HG03025 (cell line): Measurements from ENCODE around the gene MARVELD3.
"Not testable (repeated sequence)": the region's sequence is repeated elsewhere in the genome, so short reads cannot be mapped to it uniquely, and the experiment has no call there.

Experiments used
- ATAC-seq: cut with Tn5 transposase; IDR thresholded peaks from one replicate; pipeline ENCODE4 v1.9.1; 2021; ENCODE audit warnings: mild to moderate bottlenecking, moderate library complexity; ENCODE audit not compliant: unreplicated experiment, low FRiP score

The MARVELD3 gene, protein sequence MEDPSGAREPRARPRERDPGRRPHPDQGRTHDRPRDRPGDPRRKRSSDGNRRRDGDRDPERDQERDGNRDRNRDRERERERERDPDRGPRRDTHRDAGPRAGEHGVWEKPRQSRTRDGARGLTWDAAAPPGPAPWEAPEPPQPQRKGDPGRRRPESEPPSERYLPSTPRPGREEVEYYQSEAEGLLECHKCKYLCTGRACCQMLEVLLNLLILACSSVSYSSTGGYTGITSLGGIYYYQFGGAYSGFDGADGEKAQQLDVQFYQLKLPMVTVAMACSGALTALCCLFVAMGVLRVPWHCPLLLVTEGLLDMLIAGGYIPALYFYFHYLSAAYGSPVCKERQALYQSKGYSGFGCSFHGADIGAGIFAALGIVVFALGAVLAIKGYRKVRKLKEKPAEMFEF

DNA sequence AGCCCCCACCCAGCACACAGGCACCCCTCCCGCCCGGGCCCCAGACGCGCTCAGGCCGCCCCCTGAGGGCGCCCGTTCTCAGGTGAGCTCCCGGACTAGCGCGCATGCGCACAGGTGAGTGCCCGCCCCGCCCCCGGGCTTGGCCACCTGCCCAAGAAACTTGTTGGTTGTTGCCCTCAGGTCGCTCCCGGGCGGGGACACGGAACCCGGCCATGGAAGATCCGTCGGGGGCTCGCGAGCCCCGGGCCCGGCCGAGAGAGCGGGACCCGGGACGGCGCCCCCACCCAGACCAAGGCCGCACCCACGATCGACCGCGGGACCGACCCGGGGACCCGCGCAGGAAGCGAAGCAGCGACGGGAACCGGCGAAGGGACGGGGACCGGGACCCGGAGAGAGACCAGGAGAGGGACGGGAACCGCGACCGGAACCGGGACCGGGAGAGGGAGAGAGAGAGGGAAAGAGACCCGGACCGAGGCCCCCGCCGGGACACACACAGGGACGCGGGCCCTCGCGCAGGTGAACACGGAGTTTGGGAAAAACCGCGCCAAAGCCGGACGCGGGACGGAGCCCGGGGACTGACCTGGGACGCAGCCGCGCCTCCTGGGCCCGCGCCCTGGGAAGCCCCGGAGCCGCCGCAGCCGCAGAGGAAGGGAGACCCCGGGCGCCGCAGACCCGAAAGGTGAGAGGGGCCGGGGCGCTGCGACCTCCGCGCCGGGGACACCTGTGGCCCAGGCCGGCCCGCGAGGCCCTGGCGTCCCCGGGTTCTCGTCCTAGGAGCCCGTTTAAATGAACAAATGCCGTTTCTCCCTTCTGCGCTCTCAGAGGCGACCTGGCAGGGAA lies at the start of gene MARVELD3:
Gene MARVELD3, plus strand, starts transcription at position 167 of the 840 bp plus-strand sequence. Its CDS starts 46 bp downstream, at position 213.
- no peak for ATAC-seq

DNA sequence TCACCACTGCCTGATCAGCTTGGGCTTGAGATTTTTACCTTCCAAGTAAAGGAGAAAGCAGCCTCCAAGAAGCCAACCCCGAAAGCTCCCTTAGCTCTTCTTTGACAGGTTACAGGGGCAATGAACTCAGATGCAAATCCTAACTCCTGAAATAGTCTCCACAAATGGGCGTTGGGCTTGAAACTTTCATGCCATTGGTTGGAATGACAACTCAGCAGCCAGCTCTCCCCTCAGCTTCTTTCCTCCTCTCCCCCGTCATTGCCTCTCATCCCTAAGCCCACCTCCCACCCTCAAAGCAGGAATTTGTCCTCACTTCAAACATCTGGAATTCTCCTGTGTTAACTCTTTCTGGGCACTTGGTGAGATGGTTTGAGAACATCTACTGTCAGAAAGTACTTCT lies 49.0 kb upstream of the MARVELD3 start, which contains the start of gene TAT:
Gene TAT, minus strand, starts transcription at position 122 of the 400 bp plus-strand sequence. CDS start 677 bp downstream, outside the sequence.
- no peak for ATAC-seq

DNA sequence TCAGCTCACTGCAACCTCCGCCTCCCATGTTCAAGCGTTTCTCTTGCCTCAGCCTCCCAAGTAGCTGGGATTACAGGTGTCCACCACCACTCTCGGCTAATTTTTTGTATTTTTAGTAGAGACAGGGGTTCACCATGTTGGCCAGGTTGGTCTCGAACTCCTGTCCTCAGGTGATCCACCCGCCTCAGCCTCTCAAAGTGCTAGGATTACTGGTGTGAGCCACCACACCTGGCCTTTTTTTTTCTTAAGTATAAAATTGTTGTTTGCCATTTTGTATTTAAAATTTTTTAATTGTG lies 43.5 kb upstream of the MARVELD3 start:
- ATAC-seq: not testable (repeated sequence)

DNA sequence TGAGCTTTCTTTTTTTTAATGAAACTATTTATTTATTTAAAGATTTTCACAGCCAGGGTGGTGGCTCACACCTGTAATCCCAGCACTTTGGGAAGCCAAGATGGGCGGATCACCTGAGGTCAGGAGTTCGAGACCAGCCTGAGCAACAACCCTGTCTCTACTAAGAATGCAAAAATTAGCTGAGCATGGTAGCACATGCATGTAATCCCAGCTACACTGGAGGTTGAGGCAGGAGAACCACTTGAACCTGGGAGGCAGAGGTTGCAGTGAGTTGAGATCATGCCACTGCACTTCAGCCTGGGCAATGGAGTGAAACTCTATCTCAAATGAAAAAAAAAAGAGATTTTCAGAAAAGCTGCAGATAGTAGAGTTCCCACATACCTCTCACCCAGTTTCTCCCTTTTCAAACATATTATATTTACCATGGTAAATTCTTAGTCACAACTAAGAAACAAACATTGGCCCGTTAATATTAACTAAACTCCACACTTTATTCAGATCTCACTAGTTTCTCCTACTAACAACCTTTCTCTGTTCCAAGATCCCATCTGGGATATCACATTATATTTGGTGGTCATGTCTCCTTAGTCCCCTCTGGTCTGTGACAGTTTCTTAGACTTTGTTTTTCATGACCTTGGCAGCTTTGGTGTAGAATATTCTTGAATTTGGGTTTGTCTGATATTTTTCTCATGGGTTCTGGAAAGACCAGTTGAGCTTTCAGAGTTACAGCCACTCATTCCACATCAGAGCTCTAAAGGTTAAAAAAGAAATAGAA lies 41.3 kb upstream of the MARVELD3 start:
- no peak for ATAC-seq

DNA sequence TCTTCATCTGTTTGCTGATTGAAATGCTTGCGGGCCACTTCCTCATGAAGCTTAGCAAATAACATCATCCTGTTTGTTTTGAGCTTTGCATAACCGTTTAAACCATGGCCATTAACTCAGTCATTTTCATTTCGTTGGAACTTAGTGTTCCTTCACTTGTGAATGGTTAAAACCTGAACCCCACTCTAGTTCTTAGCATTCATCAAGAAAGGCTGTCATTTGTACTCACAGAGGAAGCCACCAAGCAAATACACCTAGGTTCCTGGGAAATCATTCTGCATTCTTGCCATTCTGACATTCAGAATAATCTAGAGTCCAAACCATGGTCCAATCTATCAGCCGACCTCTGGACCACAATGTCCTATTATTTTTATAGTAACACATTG lies 40.7 kb upstream of the MARVELD3 start:
- no peak for ATAC-seq

DNA sequence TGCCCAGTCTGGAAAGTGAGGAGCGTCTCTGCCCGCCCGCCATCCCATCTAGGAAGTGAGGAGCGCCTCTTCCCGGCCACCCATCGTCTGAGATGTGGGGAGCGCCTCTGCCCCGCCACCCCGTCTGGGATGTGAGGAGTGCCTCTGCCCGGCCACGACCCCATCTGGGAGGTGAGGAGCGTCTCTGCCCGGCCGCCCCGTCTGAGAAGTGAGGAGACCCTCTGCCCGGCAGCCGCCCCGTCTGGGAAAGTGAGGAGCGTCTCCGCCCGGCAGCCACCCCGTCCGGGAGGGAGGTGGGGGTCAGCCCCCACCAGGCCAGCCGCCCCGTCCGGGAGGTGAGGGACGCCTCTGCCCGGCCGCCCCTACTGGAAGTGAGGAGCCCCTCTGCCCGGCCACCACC lies 36.6 kb upstream of the MARVELD3 start:
- ATAC-seq: not testable (repeated sequence)

DNA sequence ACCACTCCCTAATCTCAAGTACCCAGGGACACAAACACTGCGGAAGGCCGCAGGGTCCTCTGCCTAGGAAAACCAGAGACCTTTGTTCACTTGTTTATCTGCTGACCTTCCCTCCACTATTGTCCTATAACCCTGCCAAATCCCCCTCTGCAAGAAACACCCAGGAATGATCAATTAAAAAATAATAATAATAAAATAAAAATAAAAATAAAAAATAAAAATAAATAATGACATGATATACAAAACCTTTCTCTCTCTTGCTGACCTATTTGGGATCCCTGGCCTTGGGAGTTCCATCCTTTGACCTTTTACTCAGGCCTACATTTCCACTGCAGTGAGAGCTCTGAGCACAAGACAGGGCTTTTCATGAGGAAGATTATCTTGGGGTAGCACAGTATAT lies 35.9 kb upstream of the MARVELD3 start:
- not testable (repeated sequence) for ATAC-seq

DNA sequence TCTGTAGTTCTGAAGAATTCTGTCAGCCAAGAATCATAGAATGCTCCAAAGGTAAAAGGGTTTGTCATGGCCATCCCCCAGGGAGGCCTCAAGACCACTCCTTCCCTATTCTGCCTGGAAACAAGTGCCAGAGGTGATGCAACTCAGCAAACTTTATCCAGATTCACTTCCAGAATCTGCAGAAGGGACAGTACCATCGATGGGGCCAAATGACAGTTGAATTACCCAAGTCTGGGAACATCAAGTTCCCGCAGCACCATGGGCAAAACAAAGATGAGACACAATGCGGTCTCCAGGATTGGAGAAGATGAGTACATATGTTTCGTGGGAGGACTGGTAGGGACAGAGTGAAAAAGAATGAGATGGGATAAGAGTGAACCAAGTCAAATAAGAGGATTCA lies 35.4 kb upstream of the MARVELD3 start:
- ATAC-seq: no peak

DNA sequence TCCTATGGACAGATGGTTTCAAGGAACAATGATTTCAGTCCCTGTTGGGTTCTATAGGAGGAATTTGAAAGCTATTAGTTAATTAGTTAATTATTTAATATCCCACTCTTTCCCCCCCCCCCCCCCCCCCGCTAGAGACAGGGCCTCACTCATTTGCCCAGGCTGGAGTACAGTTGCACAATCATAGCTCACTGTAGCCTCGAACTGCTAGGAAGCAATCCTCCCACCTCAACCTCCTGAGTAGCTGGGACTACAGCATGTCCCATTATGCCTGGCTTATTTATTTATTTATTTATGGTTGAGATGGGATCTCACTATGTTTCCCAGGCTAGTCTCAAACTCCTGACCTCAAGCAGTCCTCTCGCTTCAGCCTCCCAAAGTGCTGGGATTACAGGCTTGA lies 34.1 kb upstream of the MARVELD3 start:
- ATAC-seq: no peak

DNA sequence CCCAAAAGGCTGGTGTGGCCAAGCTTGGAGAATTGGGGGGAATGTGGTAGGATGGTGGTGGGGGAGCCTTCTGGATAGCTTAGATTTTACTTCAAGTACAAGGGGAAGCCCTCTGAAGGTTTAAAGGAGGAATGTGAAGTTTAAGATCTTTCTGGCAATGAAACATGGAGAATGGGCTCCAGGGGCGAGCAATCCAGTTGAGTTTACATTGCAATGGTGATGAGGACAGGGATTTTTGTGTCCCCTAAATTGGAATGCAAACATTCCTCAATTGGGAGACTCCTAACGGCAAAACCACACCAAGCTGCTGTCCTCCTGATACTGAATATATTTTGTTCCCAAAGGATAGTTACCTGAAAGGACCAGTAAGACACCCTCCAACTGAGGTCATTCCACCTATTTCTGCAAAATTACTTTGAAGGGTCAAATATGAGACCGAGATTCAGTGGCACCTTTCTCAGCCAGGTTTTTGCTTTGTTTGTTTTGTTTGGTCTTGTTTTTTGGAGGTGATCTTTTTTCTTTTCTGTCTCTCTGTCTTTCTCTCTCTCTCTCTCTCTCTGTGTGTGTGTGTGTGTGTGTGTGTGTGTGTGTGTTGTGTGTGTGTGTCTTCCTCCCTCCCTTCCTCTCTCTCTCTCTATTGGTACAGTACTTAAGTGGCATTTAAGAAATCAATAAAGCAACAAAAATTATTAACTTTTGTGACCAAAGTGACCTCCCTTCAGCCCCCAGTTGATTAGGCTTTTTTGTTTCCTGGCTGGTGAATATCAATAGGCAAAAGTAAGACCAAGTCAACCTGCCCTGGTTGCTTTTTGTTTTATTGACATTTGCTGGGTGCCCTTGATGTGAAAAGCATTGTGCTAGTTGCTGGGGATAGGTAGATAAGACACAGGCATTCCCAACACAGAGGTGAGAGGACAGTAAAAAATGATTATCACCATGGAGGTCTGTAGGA lies 32.7 kb upstream of the MARVELD3 start:
- ATAC-seq: no peak

DNA sequence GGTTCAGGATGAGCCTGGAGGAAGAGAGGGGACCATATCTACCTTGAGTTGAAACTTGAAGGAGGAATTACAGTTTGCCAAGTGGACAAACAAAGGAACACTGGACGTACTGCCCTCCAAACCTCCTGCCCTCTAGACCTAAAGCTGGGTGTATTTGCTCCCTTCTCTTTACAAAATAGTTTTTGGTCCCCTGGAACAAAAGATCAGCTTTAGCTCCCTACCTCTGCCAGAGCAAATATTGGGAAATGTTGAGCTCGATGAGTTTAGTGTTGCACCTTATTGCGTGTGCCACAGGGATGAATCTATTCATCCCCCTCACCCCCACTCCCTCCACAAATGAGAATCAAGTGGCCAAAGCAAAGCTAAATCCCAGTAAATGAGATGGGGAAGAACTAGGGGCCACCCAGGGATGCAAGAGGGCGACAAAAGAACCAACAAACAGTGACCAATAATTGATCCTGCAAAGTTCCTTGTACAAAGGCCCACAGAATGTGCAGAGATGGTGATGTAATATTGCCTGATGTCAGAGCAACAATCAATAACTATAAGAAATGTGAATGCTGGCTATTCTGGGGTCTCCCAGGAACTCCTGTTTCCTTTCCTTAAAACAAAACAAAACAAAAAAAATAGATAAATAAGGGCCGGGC lies 31.9 kb upstream of the MARVELD3 start:
- no peak for ATAC-seq

DNA sequence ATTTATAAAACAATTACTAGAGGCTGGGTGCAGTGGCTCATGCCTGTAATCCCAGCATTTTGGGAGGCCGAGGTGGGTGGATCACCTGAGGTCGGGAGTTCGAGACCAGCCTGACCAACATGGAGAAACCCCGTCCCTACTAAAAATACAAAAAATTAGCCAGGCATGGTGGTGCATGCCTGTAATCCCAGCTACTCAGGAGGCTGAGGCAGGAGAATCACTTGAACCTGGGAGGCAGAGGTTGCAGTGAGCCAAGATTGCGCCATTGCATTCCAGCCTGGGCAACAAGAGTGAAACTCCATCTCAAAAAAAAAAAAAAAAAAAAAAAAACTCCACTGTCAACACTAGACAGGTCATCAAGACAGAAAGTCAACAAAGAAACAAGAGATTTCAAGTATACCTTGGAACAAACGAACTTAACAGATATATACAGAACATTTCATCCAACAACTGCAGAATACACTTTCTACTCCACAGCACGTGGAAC lies 30.6 kb upstream of the MARVELD3 start:
- ATAC-seq: not testable (repeated sequence)

DNA sequence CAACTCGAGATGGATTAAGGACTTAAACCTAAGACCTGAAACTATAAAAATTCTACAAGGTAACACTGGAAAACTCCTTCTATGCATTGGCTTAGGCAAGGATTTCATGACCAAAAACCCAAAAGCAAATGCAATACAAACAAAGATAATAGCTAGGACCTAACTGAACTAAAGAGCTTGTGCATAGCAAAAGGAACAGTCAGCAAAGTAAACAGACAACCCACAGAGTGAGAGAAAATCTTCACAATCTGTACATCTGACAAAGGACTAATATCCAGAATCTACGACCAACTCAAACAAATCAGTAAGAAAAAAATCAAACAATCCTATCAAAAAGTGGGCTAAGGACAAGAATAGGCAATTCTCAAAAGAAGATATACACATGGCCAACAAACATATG lies 27.6 kb upstream of the MARVELD3 start:
- ATAC-seq: not testable (repeated sequence)

DNA sequence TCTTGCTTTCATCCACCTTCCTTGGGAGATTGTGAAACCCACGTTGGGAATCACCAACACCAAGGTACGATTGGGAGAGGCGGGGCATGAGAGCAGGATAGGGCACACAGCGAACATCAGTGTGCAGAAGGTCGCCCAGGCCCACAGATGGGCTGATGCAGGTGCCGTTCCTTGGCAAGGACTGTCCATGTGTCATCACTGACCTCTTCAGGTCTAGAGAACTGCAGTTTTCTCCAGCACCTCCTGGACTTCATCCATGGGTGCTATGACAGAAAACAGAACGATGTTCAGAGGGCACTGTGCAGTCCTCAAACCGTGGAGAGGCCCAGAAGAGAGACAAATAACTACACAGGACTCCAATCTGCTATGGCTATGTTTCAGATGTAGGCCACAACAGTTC lies 25.2 kb upstream of the MARVELD3 start:
- no peak for ATAC-seq

DNA sequence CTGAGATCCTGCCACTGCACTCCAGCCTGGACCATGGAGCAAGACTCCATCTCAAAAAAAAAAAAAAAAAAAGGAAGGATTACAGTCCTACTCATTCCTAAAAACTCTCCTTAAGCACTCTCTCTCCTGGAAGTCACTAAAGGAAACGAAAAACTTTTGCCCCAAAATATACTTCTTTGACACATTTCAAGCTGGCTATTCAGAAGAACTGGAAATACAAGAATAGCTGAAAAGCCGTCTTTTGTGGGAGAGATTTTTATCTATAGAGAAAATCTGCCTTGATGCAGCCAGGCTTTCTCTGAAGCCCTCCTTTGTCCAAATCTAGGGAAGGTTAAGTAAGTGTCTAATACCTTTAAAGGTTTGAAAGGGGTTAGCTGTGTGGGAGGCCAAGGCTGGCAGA lies 16.9 kb upstream of the MARVELD3 start:
- no peak for ATAC-seq

DNA sequence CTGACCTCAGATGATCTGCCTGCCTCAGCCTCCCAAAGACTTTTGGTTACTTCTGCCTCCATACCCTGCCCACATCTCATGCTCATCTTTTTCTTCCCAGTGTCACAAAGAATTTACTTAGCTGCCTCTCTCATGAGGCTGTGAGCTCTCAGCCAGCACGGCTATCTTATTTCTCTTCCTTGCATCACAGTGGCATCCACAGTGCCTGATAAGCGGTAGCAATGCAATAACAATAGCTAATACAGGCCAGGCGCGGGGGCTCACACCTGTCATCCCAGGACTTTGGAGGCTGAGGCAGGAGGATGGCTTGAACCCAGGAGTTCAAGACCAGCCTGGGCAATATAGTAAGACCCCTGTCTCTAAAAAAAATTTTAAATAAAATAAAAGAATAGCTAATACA lies 15.5 kb upstream of the MARVELD3 start:
- no peak for ATAC-seq

DNA sequence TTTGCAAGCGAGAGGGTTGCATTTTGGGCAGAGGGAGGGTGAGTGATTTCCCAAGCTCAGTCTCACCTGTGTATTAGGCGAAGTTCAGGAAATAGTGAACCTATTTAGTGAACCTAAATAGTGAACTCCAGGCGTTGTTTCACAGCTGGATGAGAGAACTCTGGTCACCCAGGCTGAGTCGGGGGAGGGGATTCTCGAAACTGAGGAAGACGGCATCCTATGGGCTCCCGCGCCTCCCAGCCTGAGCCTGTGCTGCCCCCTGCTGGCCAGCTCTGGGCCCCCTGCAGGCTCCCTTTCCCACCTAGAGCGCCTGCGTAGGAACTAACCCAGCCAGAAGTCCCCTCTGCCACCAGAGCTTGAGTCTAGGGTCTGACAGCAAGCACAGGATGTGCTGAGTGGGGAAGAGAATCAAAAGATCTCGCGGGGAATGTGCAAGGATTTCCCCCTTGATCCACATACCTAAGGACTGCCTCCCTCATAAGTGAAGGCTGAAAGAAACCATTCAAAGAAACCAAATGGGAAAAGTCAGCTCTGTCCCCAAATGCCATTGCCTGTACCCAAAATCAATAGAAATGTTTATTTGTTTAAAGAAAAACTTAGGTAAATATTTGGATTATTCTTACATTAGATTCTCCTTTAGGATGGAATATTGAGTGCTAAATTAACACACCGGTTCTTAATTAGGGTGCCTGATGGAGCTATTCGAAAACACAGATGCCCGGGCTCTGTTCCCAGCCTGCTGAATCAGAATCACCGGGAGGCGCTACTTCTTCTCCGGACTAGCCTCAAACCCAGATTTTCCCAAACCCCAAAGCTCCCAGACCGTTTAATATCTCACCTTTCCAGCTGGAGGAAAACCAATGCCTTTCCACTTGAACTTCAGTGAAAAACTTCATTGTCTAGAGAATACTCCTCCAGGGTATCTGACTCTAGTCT lies 14.8 kb upstream of the MARVELD3 start:
- no peak for ATAC-seq

DNA sequence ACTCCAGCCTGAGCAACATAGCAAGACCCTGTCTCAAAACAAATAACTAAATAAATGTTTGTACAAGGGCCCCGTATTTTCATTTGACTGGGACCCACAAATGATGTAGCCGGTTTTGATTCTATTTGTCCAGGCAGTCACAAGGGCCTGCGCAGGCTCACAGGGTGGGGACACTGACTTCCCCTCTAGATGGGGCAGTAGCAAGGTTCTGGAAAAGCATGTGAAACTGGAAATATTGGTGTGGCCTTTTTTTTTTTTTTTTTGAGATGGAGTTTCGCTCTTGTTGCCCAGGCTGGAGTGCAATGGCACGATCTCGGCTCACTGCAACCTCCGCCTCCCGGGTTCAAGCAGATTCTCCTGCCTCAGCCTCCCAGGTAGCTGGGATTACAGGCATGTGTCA lies 11.0 kb upstream of the MARVELD3 start:
- not testable (repeated sequence) for ATAC-seq
